Body of pancreas (tissue), 4 donors: ENCODE results near the gene TMTC4. TPM values are rescaled to one million over a fixed set of nuclear protein-coding genes. Genes with fewer than 3 reads are reported as not detected.
"Not testable (repeated sequence)": the region's sequence is repeated elsewhere in the genome, so short reads cannot be mapped to it uniquely, and the experiment has no call there.

ENCODE experiments used
- ATAC-seq: fragments of 150-250 bp; one replicate; pipeline ENCODE4 v1.9.1; 2016
- DNase-seq, 4 donors: peaks; one replicate each; pipeline ENCODE4 v3.0.0-alpha.2; 2019
- H3K27ac ChIP-seq, 4 donors: fragments of 200-600 bp; sonication (generic); 1 replicate in 3 of 4; 2 replicates in 1 of 4; pipeline versions ENCODE4 v1.5.1 to v1.6.1; 2016 to 2019; ENCODE audit warnings: mild to moderate bottlenecking in 1 of 4, mixed read lengths in 1 of 4, moderate library complexity in 1 of 4
- H3K27me3 ChIP-seq, 2 donors: fragments of 200-600 bp; sonication (generic); one replicate each; pipeline ENCODE4 v1.6.0; 2016; ENCODE audit warnings: mild to moderate bottlenecking in 1 of 2
- H3K36me3 ChIP-seq, 2 donors: fragments of 200-600 bp; sonication (generic); replicated peaks in 1 of 2; 2 replicates each; pipeline ENCODE4 v1.5.1; 2016; ENCODE audit warnings: low read depth in 2 of 2; ENCODE audit not compliant: insufficient read depth in 1 of 2
- H3K4me1 ChIP-seq: fragments of 200-600 bp; sonication (generic); one replicate; pipeline ENCODE4 v1.6.0; 2016
- H3K4me3 ChIP-seq, 2 donors: fragments of 200-600 bp; sonication (generic); 1 replicate in 1 of 2; 2 replicates in 1 of 2; pipeline ENCODE4 v1.5.1; 2016 to 2019
- H3K9me3 ChIP-seq, 3 donors: fragments of 200-600 bp; sonication (generic); 1 replicate in 2 of 3; 2 replicates in 1 of 3; pipeline ENCODE4 v1.5.1; 2016
- CTCF ChIP-seq, 7 experiments: fragments of 450-650 bp in 4 of 7; fragments of 200-600 bp in 3 of 7; sonication (generic) in 3 of 7; IDR thresholded peaks; one replicate each; pipeline ENCODE4 v1.5.1; 2016 to 2019; ENCODE audit warnings: antibody characterized with exemption in 7 of 7
- POLR2A ChIP-seq, 3 donors: fragments of 450-650 bp; IDR thresholded peaks; one replicate each; pipeline ENCODE4 v1.6.1; 2016; ENCODE audit warnings: antibody characterized with exemption in 3 of 3, mild to moderate bottlenecking in 2 of 3
- WGBS, 2 donors: methylation state at CpG; one replicate each; pipeline ENCODE4 v1.1.5; 2017; 5-methylcytosine and 5-hydroxymethylcytosine counted together
- intact Hi-C: fragments of 100-400 bp; cut with DNase I; formaldehyde crosslinking; loops from one replicate; pipeline ENCODE4 v1.15.1; 2023
- total RNA-seq, 2 donors: library from RNA; depleted of rRNA; stranded (reverse); fragments of >200 nt; gene quantifications; one replicate each; pipeline ENCODE4 v1.1.0, GENCODE V29; 2016

TMTC4 gene
- total RNA-seq, 2 donors from 2014 or later = 18.5 to 27.5 TPM

GRCh38 chr13:100689191-100689590, 14.6 kb upstream of the TMTC4 start:
- Histone ChIP-seq H3K36me3 (no peaks in the 10 kb centered on the region), H3K9me3 (peaks cover 0 to 2% (median 0%) of the 10 kb centered on the region in 3 donors), H3K4me1 (no peaks in the 10 kb centered on the region), H3K27ac (no peak overlapping the region), H3K27me3 (no peaks in the 10 kb centered on the region), H3K4me3 (no peak overlapping the region)
- TF ChIP-seq POLR2A (IDR thresholded peaks at IDR 0.05) = no peak
- TF ChIP-seq CTCF (IDR thresholded peaks at IDR 0.05) = no peak
- intact Hi-C loops = no loop called here
- DNase-seq (no peak), ATAC-seq (no peak)
- 67 to 70% methylated on average over 1 of the region's 1 CpG for WGBS, 2 donors

- TF ChIP-seq POLR2A (IDR thresholded peaks at IDR 0.05) = no peak
- no peak for TF ChIP-seq CTCF (IDR thresholded peaks at IDR 0.05)
- 78 to 93% methylated on average over 3 of the region's 3 CpGs for WGBS, 2 donors
- Histone ChIP-seq H3K27me3 (no peaks in the 10 kb centered on the region), H3K4me1 (peaks cover 6% of the 10 kb centered on the region), H3K27ac (no peak overlapping the region), H3K9me3 (no peaks in the 10 kb centered on the region), H3K4me3 (no peak overlapping the region), H3K36me3 (no peaks in the 10 kb centered on the region)
- DNase-seq = no peak
- no peak for ATAC-seq
- intact Hi-C loops = no loop called here
Measured at GRCh38 chr13:100680131-100680530, 5.5 kb upstream of the TMTC4 start.

- H3K4me1 ChIP-seq = peaks cover 22% of the 10 kb centered on the region
- H3K27ac ChIP-seq, H3K36me3 ChIP-seq, H3K9me3 ChIP-seq, H3K4me3 ChIP-seq, H3K27me3 ChIP-seq, DNase-seq, intact Hi-C loops, ATAC-seq: not testable (repeated sequence)
- WGBS, 2 donors = 94 to 97% methylated on average over 5 of the region's 5 CpGs
Measured at GRCh38 chr13:100677128-100677527, 2.5 kb upstream of the TMTC4 start.

GRCh38 chr13:100675661-100676129, 1.1 kb upstream of the TMTC4 start:
- intact Hi-C loops = no loop called here
- Histone ChIP-seq H3K27ac (peak overlapping the region in 1 of 4 donors; percentile 92), H3K36me3 (no peaks in the 10 kb centered on the region), H3K4me3 (peak overlapping the region in 1 of 2 donors; percentile 24), H3K4me1 (peaks cover 31% of the 10 kb centered on the region), H3K27me3 (no peaks in the 10 kb centered on the region), H3K9me3 (no peaks in the 10 kb centered on the region)
- DNase-seq = no peak
- ATAC-seq = no peak
- 8 to 9% methylated on average over 15 of the region's 15 CpGs for WGBS, 2 donors
- TF ChIP-seq POLR2A (IDR thresholded peaks at IDR 0.05) (no peak), CTCF (IDR thresholded peaks at IDR 0.05) (no peak)

- WGBS, 2 donors = 0% methylated on average over 15 to 61 of the region's 67 CpGs
- intact Hi-C loops = no loop called here
- H3K27me3 ChIP-seq = no peaks in the 10 kb centered on the region
- H3K36me3 ChIP-seq = no peaks in the 10 kb centered on the region
- DNase-seq (peak; percentile 98 to 99 (median 99)), ATAC-seq (peak; percentile 95)
- no peaks in the 10 kb centered on the region for H3K9me3 ChIP-seq
- peaks cover 31% of the 10 kb centered on the region for H3K4me1 ChIP-seq
- TF ChIP-seq POLR2A (IDR thresholded peaks at IDR 0.05) (peak; percentile 54 to 79 (median 79)), CTCF (IDR thresholded peaks at IDR 0.05) (peak in 5 of 7 experiments; percentile 26 to 70 (median 46))
- H3K27ac ChIP-seq = peak overlapping the region; percentile 84 to 92 (median 92)
- H3K4me3 ChIP-seq = peak overlapping the region; percentile 5 to 24
Measured at GRCh38 chr13:100674872-100675660, 471 bp upstream of the TMTC4 start.
